Activated naive CD4-positive, alpha-beta T cell treated with anti-CD3 and anti-CD28 coated beads, Interleukin-2, amount 50 U/mL, for 72 hours (primary cell): Measurements from ENCODE around the gene EGFL7. TPM values are rescaled to one million over a fixed set of nuclear protein-coding genes. Genes with fewer than 3 reads are reported as not detected.
"Not testable (repeated sequence)": the region's sequence is repeated elsewhere in the genome, so short reads cannot be mapped to it uniquely, and the experiment has no call there.

ENCODE experiments used
- ATAC-seq, 2 donors: fragments of 150-1000 bp; cut with Tn5 transposase; 2 replicates each; pipeline ENCODE4 v1.10.0; 2021; ENCODE audit warnings: mild to moderate bottlenecking in 2 of 2, moderate library complexity in 2 of 2
- DNase-seq, 2 donors: peaks; one replicate each; pipeline ENCODE4 v3.0.0; 2021 to 2022; ENCODE audit warnings: low spot score in 2 of 2
- H3K27ac Mint-ChIP-seq, 2 donors: one replicate each; pipeline ENCODE4 v1.8.0; 2022; ENCODE audit warnings: mild to moderate bottlenecking in 2 of 2, mixed read lengths in 2 of 2
- H3K36me3 Mint-ChIP-seq, 2 donors: one replicate each; pipeline ENCODE4 v1.8.0; 2022; ENCODE audit warnings: mixed read lengths in 2 of 2
- H3K9me3 Mint-ChIP-seq, 2 donors: one replicate each; pipeline ENCODE4 v1.8.0; 2022; ENCODE audit warnings: mixed read lengths in 2 of 2
- total RNA-seq, 2 donors: library from RNA; stranded (reverse); gene quantifications; one replicate each; pipeline ENCODE4 v1.2.3, GENCODE V29; 2022

Gene EGFL7
- total RNA-seq, 2 donors from 2014 or later, result 0.61 to 1.6 TPM

DNA sequence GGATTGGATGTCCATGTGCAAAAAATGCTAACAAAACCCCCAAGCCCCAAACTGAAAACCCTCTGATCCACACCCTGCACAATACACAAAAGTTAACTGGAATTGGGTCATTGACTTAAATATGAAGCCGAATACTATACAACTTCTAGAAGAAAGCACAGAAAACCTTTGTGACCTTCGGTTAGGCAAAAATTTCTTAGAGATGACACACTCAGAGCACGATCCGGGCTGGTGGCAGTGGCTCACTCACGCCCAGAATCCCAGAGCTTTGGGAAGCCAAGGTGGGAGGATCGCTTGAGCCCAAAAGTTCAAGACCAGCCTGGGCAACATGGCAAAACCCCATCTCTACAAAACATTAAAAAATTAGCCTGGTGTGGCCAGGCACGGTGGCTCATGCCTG, 47.8 kb downstream of the EGFL7 start:
- ATAC-seq (no peak), DNase-seq (no peak)
- Mint-ChIP-seq H3K9me3 (no peaks in the 10 kb centered on the region), H3K27ac (no peak overlapping the region), H3K36me3 (no peaks in the 10 kb centered on the region)

DNA sequence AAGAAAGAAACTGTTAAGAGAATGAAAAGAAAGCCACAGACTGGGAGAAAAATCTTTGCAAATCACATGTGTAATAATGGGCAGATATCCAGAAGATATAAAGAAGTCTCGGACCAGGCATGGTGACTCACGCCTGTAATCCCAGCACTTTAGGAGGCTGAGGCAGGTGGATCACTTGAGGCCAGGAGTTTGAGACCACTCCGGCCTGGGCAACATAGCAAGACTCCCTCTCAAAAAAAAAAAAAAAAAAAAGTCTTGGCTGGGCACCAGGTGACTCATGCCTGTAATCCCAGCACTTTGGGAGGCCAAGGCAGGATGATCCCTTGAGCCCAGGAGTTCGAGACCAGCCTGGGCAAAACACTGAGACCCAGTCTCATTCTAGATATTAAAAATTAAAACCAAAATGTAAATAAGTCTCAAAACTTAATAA, 48.5 kb downstream of the EGFL7 start:
- H3K9me3 Mint-ChIP-seq, H3K36me3 Mint-ChIP-seq, DNase-seq, ATAC-seq: not testable (repeated sequence)
- H3K27ac Mint-ChIP-seq, result peak overlapping the region in 1 of 2 donors; percentile 79

- no peaks in the 10 kb centered on the region for H3K36me3 Mint-ChIP-seq
- H3K27ac Mint-ChIP-seq, result no peak within 1 kb of the TSS
- no peak for DNase-seq
- H3K9me3 Mint-ChIP-seq, result no peaks in the 10 kb centered on the region
- peak in 1 of 2 donors; percentile 51 for ATAC-seq
These were observed 49.3 kb downstream of the EGFL7 start, which contains the start of gene DIPK1B for GRCh38 chr9:136711751-136712689. Gene DIPK1B (plus strand): TSS chr9:136712572. CDS start chr9:136712666, 94 bp downstream.

DNA sequence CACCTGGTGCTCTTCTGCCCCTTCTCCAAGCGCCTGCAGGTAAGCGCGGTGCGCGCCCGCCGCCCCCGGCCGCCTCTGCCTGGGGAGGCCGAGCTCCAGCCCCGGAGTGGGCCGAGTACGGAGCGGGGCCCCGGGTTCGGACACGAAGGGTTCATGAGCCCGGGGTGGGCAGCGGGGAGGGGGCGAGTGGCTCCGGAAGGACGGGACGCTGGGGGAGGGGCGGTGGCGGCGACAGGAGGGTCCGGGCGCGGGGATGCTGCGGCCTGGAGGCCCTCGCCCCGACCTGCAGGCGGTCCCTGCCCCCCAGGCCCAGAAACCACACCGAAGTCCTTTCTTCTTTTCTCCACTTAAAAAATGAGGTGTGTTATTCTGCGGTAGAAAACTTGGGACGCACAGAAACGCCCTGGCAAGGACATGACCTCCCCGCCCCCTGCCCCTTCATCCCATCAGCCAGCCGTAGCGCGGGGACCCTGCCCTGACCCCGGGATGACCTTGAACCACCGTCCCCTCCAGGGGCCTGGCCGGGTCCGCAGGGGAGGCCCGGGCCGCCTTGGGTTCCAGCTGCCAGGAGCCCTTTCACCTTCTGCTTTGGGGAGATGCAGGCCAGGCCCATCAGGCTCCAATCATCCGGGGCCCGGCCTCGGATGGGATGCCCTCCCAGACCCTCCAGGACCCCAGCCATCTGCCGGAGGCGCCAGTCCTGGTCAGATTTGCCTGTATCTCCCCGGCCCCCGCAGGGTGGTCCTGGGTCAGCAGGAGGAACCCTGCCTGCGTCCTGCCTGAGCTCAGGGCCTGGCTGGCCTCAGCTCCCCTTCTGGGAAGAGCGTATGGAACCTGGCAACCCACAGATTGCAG, 50.2 kb downstream of the EGFL7 start:
- H3K9me3 Mint-ChIP-seq, result no peaks in the 10 kb centered on the region
- no peaks in the 10 kb centered on the region for H3K36me3 Mint-ChIP-seq
- DNase-seq (no peak), ATAC-seq (no peak)
- H3K27ac Mint-ChIP-seq, result no peak overlapping the region

DNA sequence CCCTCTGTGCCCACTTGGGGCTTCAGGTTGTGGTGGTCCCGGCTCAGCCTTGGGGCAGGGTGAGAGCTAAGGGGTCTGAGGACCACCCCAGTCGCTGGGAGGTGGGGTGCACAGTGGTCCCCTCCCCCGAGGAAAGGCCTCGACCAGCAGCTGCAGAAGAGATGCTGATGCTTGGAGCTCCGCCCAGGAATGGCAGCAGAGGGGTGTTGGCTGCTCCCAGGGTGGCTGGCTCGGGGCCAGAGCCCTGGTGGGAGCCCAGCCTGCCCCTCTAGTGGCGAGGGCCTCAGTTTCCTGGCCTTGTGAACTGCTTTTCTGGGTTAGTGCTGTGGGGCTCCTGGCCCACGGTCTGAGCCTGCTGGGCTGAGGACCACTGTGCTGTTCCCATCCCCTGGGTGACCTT, 50.8 kb downstream of the EGFL7 start:
- ATAC-seq (no peak), DNase-seq (no peak)
- no peak overlapping the region for H3K27ac Mint-ChIP-seq
- H3K36me3 Mint-ChIP-seq, result no peaks in the 10 kb centered on the region
- no peaks in the 10 kb centered on the region for H3K9me3 Mint-ChIP-seq

DNA sequence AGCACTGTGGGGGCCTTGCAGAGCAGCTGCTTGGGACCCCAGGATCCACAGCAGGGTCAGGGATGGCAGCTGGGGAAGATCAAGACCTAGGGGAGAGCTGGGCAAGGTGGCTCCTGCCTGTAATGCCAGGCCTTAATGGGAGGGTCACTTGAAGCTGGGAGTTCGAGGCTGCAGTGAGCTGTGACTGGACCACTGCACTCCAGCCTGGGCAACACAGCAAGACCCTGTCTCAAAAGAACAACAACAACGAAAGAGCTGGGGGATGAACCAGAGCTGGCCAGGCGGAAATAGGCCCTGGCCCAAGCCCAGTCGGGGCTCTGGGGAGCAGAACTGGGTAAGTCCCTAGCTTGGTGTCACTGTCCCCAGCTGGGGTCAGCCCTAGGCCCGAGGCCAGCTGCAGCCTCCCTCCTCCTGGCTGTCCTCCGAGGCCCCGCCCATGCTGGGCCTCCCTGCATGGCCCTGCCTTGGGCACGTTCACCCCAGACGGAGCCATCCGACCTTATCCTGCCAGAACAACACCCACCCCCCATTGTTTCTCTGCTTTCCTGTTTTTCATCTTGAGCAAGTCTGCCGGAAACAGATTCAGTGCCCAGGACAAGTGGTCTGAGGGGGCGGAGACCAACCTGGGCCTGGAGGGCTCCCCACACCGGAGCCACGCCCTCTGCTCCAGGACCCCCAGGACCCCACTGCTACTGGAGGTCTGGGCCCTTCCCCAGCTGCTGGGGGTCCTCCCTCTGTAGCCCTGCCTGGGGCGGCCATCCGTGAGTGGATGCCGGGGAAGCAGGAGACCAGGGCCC, 51.6 kb downstream of the EGFL7 start:
- ATAC-seq (no peak), DNase-seq (no peak)
- no peaks in the 10 kb centered on the region for H3K36me3 Mint-ChIP-seq
- no peak overlapping the region for H3K27ac Mint-ChIP-seq
- H3K9me3 Mint-ChIP-seq, result no peaks in the 10 kb centered on the region

GRCh38 chr9:136714893-136715274, 52.2 kb downstream of the EGFL7 start:
- H3K36me3 Mint-ChIP-seq, result no peaks in the 10 kb centered on the region
- H3K27ac Mint-ChIP-seq, result no peak overlapping the region
- ATAC-seq (no peak), DNase-seq (no peak)
- no peaks in the 10 kb centered on the region for H3K9me3 Mint-ChIP-seq

- Mint-ChIP-seq H3K36me3 (no peaks in the 10 kb centered on the region), H3K9me3 (no peaks in the 10 kb centered on the region), H3K27ac (no peak overlapping the region)
- ATAC-seq (no peak), DNase-seq (no peak)
These were observed 54.7 kb downstream of the EGFL7 start for GRCh38 chr9:136717399-136717798.

DNA sequence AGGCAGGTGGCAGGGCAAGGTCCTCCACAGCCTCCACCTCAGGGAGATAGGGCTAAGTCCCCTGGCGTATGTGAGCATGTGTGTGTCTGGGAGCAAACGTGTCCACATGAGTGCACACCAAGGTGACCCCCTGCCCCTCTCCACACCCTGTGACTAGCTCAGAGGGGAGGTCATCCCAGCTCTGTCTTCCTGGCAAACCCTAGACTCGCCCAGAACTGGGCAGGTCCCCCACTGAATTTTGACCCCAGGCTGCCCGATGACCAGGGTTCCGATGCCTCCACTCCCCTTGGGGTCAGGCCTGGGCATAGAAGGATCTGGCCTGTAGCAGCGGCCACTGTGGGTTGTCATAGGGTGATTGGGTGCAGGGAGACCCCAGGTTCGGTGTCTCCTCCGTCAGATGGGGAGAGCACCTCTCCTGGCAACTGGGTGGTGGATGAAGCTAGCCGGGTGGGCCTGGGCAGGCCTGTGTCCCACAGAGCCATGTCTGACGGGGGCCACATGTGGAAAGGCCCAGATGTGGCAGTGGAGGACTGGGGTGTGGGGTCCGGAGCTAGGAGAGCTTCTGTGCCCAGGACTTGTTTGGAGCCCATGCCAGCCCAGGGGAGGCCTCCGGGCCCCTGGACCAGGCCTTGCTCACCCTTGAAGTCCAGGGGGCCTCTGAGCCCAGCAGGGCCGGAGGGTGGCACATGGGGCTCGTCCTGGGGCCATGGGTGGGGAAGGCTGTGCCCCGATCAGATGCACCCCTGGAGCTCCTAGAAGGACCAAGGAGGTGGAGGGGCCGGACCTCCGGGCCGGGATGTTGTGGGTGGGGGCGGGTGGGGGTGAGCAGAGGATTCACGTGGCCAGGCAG, 55.9 kb downstream of the EGFL7 start:
- ATAC-seq (no peak), DNase-seq (no peak)
- Mint-ChIP-seq H3K9me3 (no peaks in the 10 kb centered on the region), H3K27ac (no peak overlapping the region), H3K36me3 (peaks cover 0 to 2% of the 10 kb centered on the region in 2 donors)

DNA sequence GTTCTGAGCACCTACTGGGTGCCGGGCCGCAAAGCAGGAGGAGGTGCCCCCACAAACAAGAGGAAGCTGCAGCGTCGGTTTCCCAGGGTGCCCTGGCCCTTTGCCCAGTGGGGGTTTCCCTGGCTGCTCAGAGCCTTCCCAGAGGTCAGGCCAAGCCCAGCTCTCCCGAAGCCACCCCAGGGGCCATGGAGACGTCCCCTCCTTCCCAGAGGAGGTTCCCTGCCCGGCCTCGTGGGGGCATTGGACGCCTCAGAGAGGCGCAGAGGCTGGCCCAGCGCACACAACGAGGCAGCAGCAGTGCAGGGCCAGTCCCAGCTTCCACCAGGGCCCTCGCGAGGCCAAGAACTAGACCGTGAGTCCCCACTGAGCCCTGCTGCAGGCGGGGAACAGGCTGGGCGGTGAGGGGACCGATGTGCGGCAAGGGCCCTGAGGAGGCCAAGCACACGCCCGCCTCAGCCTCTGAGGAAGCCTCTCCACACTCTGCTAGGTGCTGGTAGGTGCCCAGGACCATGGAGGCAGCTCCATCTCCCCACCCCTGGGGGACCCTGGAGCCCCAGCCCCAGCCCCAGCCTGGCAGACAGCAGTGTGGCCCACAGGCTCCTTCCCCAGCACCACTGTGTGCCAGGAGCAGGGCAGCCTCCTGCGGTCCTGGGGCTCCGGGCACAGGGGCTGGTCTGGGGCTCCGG, 56.6 kb downstream of the EGFL7 start:
- DNase-seq, result no peak
- H3K36me3 Mint-ChIP-seq, result peaks cover 7 to 9% of the 10 kb centered on the region in 2 donors
- no peak overlapping the region for H3K27ac Mint-ChIP-seq
- no peaks in the 10 kb centered on the region for H3K9me3 Mint-ChIP-seq
- ATAC-seq, result peak; percentile 16 to 19

DNA sequence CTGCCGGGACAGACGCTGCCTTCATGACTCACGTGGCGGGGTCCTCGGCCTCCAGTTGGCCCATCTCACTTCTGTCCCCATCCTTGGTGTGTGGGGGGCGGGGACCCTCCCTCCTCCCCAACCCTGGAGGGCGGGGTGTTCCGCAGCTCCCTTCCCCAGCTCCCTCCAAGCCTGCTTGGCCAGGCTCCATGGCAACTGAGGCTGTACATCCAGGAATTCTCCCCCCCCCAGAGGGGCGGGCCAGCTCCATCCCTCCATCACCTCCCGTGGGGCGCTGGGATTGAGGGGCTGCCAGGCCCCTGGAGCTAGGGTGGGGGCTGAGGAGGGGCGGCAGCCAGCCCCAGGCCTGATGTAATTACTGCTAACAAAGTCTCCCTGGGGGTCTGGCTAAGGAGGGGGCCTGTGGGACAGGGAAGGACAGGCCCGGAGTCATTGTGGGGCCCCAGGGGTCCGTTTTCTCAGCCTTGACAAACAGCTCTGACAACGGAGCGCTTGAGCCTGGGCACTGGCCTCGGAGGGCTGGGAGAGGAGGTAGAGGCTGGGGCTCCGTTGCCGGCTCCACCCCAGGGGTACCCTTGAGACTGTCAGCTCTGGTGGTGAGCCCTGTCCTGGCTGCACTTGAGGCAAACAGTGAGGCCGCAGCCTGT, 57.7 kb downstream of the EGFL7 start:
- ATAC-seq (no peak), DNase-seq (no peak)
- peaks cover 12 to 13% of the 10 kb centered on the region in 2 donors for H3K36me3 Mint-ChIP-seq
- no peaks in the 10 kb centered on the region for H3K9me3 Mint-ChIP-seq
- no peak overlapping the region for H3K27ac Mint-ChIP-seq

GRCh38 chr9:136720898-136721338, 58.2 kb downstream of the EGFL7 start:
- H3K27ac Mint-ChIP-seq, result peak overlapping the region in 1 of 2 donors; percentile 19
- no peaks in the 10 kb centered on the region for H3K9me3 Mint-ChIP-seq

GRCh38 chr9:136721339-136722092, 58.8 kb downstream of the EGFL7 start:
- DNase-seq, result no peak
- Mint-ChIP-seq H3K36me3 (peaks cover 22 to 23% of the 10 kb centered on the region in 2 donors), H3K9me3 (no peaks in the 10 kb centered on the region), H3K27ac (peak overlapping the region in 1 of 2 donors; percentile 19)
- ATAC-seq, result peak in 1 of 2 donors; percentile 5

More at GRCh38 chr9:136720898-136721338, 58.2 kb downstream of the EGFL7 start:
- peaks cover 16 to 17% of the 10 kb centered on the region in 2 donors for H3K36me3 Mint-ChIP-seq
- DNase-seq, result no peak
- no peak for ATAC-seq
